ENCODE results near the gene SLC22A13. TPM values are rescaled to one million over a fixed set of nuclear protein-coding genes. Genes with fewer than 3 reads are reported as not detected.
"Not testable (repeated sequence)": the region's sequence is repeated elsewhere in the genome, so short reads cannot be mapped to it uniquely, and the experiment has no call there.

SLC22A13 gene
- total RNA-seq, 1 experiment from 2014 or later, result 0.08 TPM

GRCh38 chr3:38275658-38276057, 10.0 kb downstream of the SLC22A13 start:
- H3K27me3 ChIP-seq, result no peaks in the 10 kb centered on the region
- H3K36me3 ChIP-seq, result no peaks in the 10 kb centered on the region
- DNase-seq, result no peak
- H3K4me3 ChIP-seq, result no peak overlapping the region
- no peaks in the 10 kb centered on the region for H3K4me1 ChIP-seq
- H3K27ac ChIP-seq, result no peak overlapping the region
- H3K9me3 ChIP-seq (replicated peaks), result no peaks in the 10 kb centered on the region

- no peak overlapping the region for H3K4me3 ChIP-seq
- H3K36me3 ChIP-seq, result no peaks in the 10 kb centered on the region
- no peak for DNase-seq
- no peaks in the 10 kb centered on the region for H3K9me3 ChIP-seq (replicated peaks)
- no peak overlapping the region for H3K27ac ChIP-seq
- H3K4me1 ChIP-seq, result no peaks in the 10 kb centered on the region
- H3K27me3 ChIP-seq, result no peaks in the 10 kb centered on the region
Observed at GRCh38 chr3:38276081-38276916, 10.7 kb downstream of the SLC22A13 start.

- Histone ChIP-seq H3K9me3 (replicated peaks) (no peaks in the 10 kb centered on the region), H3K27ac (no peak overlapping the region), H3K4me3 (no peak overlapping the region), H3K27me3 (no peaks in the 10 kb centered on the region), H3K36me3 (no peaks in the 10 kb centered on the region), H3K4me1 (no peaks in the 10 kb centered on the region)
- DNase-seq, result no peak
Observed at GRCh38 chr3:38276917-38277630, 11.5 kb downstream of the SLC22A13 start.

DNA sequence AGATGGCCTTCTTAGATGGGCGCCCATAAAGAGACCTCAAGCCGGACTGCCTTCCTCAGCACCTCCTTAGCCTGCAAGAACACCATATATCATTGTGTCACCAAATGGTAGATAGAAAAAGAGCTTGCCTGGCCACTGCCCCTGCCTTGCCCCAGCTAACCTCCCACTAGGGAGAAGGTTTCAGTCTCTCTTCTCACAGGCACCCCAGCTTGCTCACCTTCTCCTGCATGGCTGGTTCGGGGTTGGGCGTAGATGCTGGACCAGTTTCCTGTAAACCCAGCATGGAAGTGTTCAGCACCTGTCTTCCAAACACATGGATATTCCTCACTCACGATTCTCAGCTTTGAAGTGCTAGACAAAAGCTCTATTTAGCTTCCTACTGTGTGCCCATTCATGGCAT, 13.2 kb downstream of the SLC22A13 start:
- Histone ChIP-seq H3K36me3 (no peaks in the 10 kb centered on the region), H3K4me1 (no peaks in the 10 kb centered on the region), H3K27me3 (no peaks in the 10 kb centered on the region), H3K9me3 (replicated peaks) (no peaks in the 10 kb centered on the region), H3K27ac (no peak overlapping the region), H3K4me3 (no peak overlapping the region)
- no peak for DNase-seq

GRCh38 chr3:38281895-38282686, 16.5 kb downstream of the SLC22A13 start, which contains the start of gene SLC22A14:
SLC22A14 (plus strand) TSS chr3:38282294; CDS start chr3:38306027, 23,733 bp downstream.
- Histone ChIP-seq H3K9me3 (replicated peaks) (no peaks in the 10 kb centered on the region), H3K27me3 (no peaks in the 10 kb centered on the region), H3K36me3 (no peaks in the 10 kb centered on the region), H3K4me1 (no peaks in the 10 kb centered on the region), H3K4me3 (no peak within 1 kb of the TSS), H3K27ac (no peak within 1 kb of the TSS)
- no peak for DNase-seq

DNA sequence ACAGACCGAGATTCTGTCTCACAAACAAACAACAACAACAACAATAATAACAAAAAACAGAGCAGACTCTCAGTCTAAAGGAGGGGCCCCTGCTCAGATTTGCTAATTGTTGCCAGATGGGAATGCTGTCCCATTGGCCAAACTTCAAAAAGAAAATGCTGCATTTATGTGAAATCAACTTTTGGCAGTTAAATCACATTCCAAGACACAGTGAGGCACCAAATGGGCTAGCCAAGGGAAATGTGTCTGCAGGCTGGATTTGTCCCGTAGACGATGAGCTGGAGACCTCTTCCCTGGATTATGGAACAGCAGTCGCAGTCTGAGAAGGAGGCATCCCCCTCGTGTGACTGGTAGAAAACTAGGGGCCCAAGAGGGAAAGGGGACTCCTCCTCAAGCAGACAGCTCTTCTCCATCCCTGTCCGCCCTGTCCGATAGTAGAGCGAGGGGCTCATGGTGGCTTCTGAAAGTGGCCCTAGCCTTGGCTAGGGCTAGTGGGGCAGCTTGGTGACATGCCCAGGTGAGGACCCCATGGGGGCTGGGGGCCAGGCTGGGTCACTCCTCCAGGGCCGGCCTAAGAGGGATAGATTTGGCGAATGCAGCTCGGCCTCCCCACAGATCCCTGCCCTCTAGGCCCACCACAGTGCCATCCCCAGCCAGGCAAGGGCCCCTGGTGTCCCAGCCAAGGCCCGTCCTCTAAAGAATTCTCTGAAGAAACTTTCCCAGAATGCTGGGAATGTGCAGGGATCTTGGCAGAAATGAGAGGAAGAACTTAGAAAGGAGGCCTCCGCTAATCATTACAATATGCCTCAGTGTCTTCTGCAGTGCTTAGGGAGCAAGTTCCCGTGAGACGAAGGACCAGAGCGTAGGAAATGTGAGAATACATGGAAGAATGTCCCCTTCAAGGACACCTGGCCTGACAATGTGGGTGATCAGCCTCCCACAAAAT, 18.5 kb downstream of the SLC22A13 start:
- H3K36me3 ChIP-seq, result no peaks in the 10 kb centered on the region
- no peaks in the 10 kb centered on the region for H3K27me3 ChIP-seq
- H3K4me1 ChIP-seq, result no peaks in the 10 kb centered on the region
- DNase-seq, result no peak
- no peak overlapping the region for H3K27ac ChIP-seq
- H3K9me3 ChIP-seq (replicated peaks), result no peaks in the 10 kb centered on the region
- no peak overlapping the region for H3K4me3 ChIP-seq

- Histone ChIP-seq H3K27ac (no peak overlapping the region), H3K9me3 (replicated peaks) (no peaks in the 10 kb centered on the region), H3K4me3 (no peak overlapping the region), H3K27me3 (no peaks in the 10 kb centered on the region), H3K36me3 (no peaks in the 10 kb centered on the region), H3K4me1 (no peaks in the 10 kb centered on the region)
- no peak for DNase-seq
Observed at GRCh38 chr3:38284756-38285150, 19.1 kb downstream of the SLC22A13 start.

GRCh38 chr3:38289286-38290217, 23.9 kb downstream of the SLC22A13 start:
- H3K27ac ChIP-seq; H3K27me3 ChIP-seq; DNase-seq; H3K4me1 ChIP-seq; H3K4me3 ChIP-seq; H3K9me3 ChIP-seq (replicated peaks); H3K36me3 ChIP-seq: not testable (repeated sequence)

DNA sequence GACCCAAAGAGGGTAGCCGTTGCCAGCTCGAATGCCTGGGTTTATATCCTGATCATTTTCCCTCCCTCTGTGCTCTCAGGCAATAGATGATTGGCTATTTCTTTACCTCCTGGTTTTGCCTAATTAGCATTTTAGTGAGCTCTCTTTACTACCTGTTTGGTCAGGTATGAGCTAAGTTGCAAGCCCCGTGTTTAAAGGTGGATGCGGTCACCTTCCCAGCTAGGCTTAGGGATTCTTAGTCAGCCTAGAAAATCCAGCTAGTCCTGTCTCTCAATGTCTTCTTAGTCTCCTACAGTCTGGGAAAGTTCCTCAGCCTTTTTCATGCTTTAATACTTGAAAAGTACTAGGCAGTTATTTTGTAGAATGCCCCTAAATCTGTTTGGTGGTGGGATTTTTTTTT, 31.4 kb downstream of the SLC22A13 start:
- not testable (repeated sequence) for DNase-seq; H3K9me3 ChIP-seq (replicated peaks); H3K27me3 ChIP-seq; H3K4me1 ChIP-seq; H3K27ac ChIP-seq; H3K36me3 ChIP-seq; H3K4me3 ChIP-seq

DNA sequence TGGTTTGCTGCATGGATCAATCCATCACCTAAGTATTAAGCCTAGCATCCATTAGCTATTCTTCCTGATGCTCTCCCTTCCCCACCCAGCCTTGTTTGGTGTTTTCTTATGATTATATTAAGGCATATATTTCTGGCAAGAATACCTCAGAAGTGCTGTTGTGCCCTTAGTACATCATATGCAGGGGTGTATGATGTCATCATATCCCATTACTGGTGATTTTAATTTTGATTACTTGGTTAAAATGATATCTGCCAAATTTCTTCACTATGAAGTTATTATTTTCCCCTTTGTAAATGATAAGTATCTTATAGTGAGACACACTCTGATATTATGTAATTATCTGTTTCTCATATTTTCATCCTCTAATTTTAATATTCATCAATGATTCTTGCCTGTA, 31.9 kb downstream of the SLC22A13 start:
- Histone ChIP-seq H3K36me3 (no peaks in the 10 kb centered on the region), H3K4me1 (no peaks in the 10 kb centered on the region), H3K27ac (no peak overlapping the region), H3K4me3 (no peak overlapping the region), H3K27me3 (no peaks in the 10 kb centered on the region), H3K9me3 (replicated peaks) (no peaks in the 10 kb centered on the region)
- DNase-seq, result no peak

DNA sequence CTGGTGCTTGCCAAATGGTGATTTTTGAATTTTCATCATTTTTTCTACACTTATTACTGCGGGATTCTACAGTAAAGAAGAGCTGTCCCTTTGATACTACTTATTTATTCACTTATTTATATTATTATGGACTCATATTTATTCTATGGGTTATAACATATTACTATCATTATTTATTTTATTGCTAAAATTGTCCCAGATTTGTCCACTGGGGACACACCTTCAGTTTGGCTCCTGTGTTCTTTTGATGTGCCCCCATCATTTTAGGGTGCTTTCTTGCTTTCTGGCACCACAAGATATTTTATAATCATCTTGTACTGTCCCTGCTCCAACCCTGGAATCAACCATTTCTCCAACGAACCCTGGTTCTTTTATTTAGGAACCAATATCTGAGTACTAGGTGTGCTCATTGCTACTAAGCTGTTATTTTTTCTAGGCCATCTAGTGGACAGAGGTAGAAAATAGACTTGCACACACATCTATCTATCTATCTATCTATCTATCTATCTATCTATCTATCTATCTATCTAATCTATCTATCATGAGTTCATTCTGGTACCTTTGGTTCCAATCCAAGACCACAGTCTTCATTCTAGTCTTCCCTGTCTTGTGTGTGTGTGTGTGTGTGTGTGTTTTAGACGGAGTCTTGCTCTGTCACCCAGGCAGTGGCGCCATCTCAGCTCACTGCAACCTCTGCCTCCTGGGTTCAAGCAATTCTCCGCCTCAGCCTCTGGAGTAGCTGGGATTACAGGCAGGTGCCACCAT, 32.5 kb downstream of the SLC22A13 start:
- DNase-seq, result no peak
- Histone ChIP-seq H3K27ac (no peak overlapping the region), H3K27me3 (no peaks in the 10 kb centered on the region), H3K36me3 (no peaks in the 10 kb centered on the region), H3K4me1 (no peaks in the 10 kb centered on the region), H3K9me3 (replicated peaks) (no peaks in the 10 kb centered on the region), H3K4me3 (no peak overlapping the region)

DNA sequence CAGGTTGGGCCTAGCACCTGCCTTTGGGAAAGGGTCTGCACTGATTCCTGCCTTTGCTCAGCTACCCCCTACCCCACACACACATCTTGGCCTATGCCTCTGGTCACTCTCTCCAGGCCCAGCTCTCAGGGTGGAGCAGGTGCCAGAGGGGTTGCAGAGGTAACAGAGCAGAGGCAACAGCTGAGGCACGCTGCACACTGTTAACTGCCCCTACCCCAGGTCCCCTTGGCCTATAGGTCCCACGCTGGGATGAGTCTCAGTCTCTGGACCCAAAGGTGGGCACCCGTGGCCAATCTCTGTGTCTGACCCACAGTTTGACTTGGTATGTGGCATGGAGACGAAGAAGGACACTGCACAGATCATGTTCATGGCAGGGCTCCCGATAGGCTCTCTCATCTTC, 41.3 kb downstream of the SLC22A13 start:
- DNase-seq, result no peak
- Histone ChIP-seq H3K4me3 (no peak overlapping the region), H3K36me3 (no peaks in the 10 kb centered on the region), H3K27ac (no peak overlapping the region), H3K27me3 (no peaks in the 10 kb centered on the region), H3K9me3 (replicated peaks) (no peaks in the 10 kb centered on the region), H3K4me1 (no peaks in the 10 kb centered on the region)

DNA sequence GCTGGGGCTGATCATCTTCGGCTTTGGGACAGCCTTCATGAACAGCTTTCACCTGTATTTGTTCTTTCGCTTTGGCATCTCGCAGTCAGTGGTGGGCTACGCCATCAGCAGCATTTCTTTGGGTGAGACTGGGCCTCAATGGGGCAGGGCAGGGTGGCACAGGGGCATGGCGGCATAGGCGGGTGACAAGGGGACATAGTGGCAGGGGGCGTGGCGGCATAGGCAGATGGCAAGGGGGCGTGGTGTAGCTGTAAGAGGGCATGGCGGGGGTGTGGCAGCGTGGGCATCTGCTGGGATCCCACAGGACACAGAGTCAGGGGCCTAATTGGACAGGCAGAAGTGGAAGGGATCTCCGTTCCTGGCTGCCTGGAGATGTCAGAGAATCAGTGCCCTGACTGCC, 42.0 kb downstream of the SLC22A13 start:
- Histone ChIP-seq H3K27me3 (no peaks in the 10 kb centered on the region), H3K27ac (no peak overlapping the region), H3K4me3 (no peak overlapping the region), H3K9me3 (replicated peaks) (no peaks in the 10 kb centered on the region), H3K36me3 (no peaks in the 10 kb centered on the region), H3K4me1 (no peaks in the 10 kb centered on the region)
- DNase-seq, result no peak

Measured in SJCRH30 (cell line).